ENCODE results near the gene MINK1. TPM values are rescaled to one million over a fixed set of nuclear protein-coding genes. Genes with fewer than 3 reads are reported as not detected.

Gene MINK1
- total and polyA plus RNA-seq, 10 of the 15 experiments (the other 5 are each of a cell fraction or from before 2014, with no cell fraction given) = 0.08 to 55.6 (median 15.0) TPM

DNA sequence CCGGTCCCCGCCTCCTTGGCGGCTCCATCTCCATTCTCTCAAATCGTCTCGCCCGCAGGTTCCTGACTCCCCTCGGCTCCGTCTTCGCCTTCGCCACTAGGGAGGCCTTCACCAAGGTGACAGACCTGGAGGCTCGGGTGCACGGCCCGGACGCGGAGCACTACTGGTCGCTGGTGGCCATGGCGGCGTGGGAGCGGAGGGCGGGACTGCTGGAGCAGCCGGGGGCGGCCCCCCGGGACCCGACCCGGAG lies 43.5 kb upstream of the MINK1 start:
- in situ Hi-C loops (cut with MboI) = no loop called here
- no peaks in the 10 kb centered on the region for H3K9me3 ChIP-seq (replicated peaks; ENCODE audit: control insufficient read depth, insufficient read depth, low read length)
- ATAC-seq (no peak), FAIRE-seq (no peak), DNase-seq (ENCODE audit: low read depth, low spot score) (no peak)
- peaks cover 12% of the 10 kb centered on the region for H3K4me1 ChIP-seq (ENCODE audit: control insufficient read depth, insufficient read depth, low read length)
- RAD21 ChIA-PET (ENCODE audit: unreplicated experiment) = interaction anchor here (0.8 to 2.0 kb wide), 9 partner anchors 17 to 222 kb away, joined by 3 to 14 read pairs (median 6); partner anchors contain the start of genes ARRB2, MED11 and PLD2
- CTCF ChIA-PET = interaction anchor here (1.1 to 2.7 kb wide), 19 partner anchors 10 to 240 kb away, joined by 3 to 16 read pairs (median 5); partner anchors contain the start of genes ARRB2, MED11 and PLD2
- peaks cover 16 to 18% of the 10 kb centered on the region in 2 experiments for H3K27me3 ChIP-seq (replicated peaks in 1 of 2; ENCODE audit: control insufficient read depth in 2 of 2, insufficient read depth in 2 of 2, low read length in 1 of 2)
- SMC1A ChIA-PET (ENCODE audit: uncharacterized antibody, unreplicated experiment) = interaction anchor here (0.9 to 2.1 kb wide), 7 partner anchors 11 to 98 kb away, joined by 3 to 9 read pairs (median 4); partner anchors contain the start of gene ARRB2
- peak overlapping the region; percentile 79 for H3K4me3 ChIP-seq
- no peaks in the 10 kb centered on the region for H3K79me2 ChIP-seq (ENCODE audit: control insufficient read depth, insufficient read depth, low read length)
- H2AFZ ChIP-seq (ENCODE audit: control insufficient read depth, low read depth, low read length) = peak overlapping the region; percentile 66
- BruUV-seq (replicated peaks) = no TSS peak
- H3K27ac ChIP-seq (ENCODE audit: control insufficient read depth, insufficient read depth) = no peak overlapping the region
- 0% methylated on average over 17 of the region's 25 CpGs for WGBS (ENCODE audit: insufficient coverage, insufficient replicate concordance, low lambda C conversion rate, missing lambda C conversion rate)
- peak overlapping the region; percentile 98 for H3K4me2 ChIP-seq (ENCODE audit: control insufficient read depth, insufficient read depth)
- intact Hi-C loops (cut with micrococcal nuclease; ENCODE audit: unreplicated experiment) = loop anchor here (5.0 to 10.0 kb wide), 2 partner anchors 55 to 77 kb away; partner anchors contain the start of genes ARRB2, CXCL16, MED11 and ZMYND15
- no peaks in the 10 kb centered on the region for H4K20me1 ChIP-seq (ENCODE audit: control insufficient read depth, insufficient read depth)
- H3K9ac ChIP-seq (ENCODE audit: control insufficient read depth, insufficient read depth, low read length) = no peak overlapping the region; the same call in 1 of the 2 replicates
- no peaks in the 10 kb centered on the region for H3K36me3 ChIP-seq (ENCODE audit: control insufficient read depth in 2 of 2, insufficient read depth in 2 of 2, low read length in 1 of 2)
- POLR2A ChIA-PET = interaction anchor here (1.1 to 1.8 kb wide), 3 partner anchors 17 to 80 kb away, joined by 3 to 14 read pairs (median 6); partner anchors contain the start of genes ARRB2 and PLD2
- TF ChIP-seq SMAD1 (IDR thresholded peaks at IDR 0.05; ENCODE audit: low read depth, partially characterized antibody) = no peak
- no peak for TF ChIP-seq CBFB (IDR thresholded peaks at IDR 0.05; ENCODE audit: low read depth)
- TF ChIP-seq, protein P1, sequence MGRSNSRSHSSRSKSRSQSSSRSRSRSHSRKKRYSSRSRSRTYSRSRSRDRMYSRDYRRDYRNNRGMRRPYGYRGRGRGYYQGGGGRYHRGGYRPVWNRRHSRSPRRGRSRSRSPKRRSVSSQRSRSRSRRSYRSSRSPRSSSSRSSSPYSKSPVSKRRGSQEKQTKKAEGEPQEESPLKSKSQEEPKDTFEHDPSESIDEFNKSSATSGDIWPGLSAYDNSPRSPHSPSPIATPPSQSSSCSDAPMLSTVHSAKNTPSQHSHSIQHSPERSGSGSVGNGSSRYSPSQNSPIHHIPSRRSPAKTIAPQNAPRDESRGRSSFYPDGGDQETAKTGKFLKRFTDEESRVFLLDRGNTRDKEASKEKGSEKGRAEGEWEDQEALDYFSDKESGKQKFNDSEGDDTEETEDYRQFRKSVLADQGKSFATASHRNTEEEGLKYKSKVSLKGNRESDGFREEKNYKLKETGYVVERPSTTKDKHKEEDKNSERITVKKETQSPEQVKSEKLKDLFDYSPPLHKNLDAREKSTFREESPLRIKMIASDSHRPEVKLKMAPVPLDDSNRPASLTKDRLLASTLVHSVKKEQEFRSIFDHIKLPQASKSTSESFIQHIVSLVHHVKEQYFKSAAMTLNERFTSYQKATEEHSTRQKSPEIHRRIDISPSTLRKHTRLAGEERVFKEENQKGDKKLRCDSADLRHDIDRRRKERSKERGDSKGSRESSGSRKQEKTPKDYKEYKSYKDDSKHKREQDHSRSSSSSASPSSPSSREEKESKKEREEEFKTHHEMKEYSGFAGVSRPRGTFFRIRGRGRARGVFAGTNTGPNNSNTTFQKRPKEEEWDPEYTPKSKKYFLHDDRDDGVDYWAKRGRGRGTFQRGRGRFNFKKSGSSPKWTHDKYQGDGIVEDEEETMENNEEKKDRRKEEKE (IDR thresholded peaks at IDR 0.05) = no peak
- no peak for TF ChIP-seq YBX1 (IDR thresholded peaks at IDR 0.05)
- TF ChIP-seq NBN (IDR thresholded peaks at IDR 0.05) = no peak
- peak; percentile 72 for TF ChIP-seq MEF2B (IDR thresholded peaks at IDR 0.05; ENCODE audit: partially characterized antibody, poor library complexity, severe bottlenecking)
- TF ChIP-seq SIX5 (IDR thresholded peaks at IDR 0.05; ENCODE audit: low read depth, low read length, severe bottlenecking) = no peak
- TF ChIP-seq, protein P2, sequence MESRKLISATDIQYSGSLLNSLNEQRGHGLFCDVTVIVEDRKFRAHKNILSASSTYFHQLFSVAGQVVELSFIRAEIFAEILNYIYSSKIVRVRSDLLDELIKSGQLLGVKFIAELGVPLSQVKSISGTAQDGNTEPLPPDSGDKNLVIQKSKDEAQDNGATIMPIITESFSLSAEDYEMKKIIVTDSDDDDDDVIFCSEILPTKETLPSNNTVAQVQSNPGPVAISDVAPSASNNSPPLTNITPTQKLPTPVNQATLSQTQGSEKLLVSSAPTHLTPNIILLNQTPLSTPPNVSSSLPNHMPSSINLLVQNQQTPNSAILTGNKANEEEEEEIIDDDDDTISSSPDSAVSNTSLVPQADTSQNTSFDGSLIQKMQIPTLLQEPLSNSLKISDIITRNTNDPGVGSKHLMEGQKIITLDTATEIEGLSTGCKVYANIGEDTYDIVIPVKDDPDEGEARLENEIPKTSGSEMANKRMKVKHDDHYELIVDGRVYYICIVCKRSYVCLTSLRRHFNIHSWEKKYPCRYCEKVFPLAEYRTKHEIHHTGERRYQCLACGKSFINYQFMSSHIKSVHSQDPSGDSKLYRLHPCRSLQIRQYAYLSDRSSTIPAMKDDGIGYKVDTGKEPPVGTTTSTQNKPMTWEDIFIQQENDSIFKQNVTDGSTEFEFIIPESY (IDR thresholded peaks at IDR 0.05) = no peak
- TF ChIP-seq, protein P3, sequence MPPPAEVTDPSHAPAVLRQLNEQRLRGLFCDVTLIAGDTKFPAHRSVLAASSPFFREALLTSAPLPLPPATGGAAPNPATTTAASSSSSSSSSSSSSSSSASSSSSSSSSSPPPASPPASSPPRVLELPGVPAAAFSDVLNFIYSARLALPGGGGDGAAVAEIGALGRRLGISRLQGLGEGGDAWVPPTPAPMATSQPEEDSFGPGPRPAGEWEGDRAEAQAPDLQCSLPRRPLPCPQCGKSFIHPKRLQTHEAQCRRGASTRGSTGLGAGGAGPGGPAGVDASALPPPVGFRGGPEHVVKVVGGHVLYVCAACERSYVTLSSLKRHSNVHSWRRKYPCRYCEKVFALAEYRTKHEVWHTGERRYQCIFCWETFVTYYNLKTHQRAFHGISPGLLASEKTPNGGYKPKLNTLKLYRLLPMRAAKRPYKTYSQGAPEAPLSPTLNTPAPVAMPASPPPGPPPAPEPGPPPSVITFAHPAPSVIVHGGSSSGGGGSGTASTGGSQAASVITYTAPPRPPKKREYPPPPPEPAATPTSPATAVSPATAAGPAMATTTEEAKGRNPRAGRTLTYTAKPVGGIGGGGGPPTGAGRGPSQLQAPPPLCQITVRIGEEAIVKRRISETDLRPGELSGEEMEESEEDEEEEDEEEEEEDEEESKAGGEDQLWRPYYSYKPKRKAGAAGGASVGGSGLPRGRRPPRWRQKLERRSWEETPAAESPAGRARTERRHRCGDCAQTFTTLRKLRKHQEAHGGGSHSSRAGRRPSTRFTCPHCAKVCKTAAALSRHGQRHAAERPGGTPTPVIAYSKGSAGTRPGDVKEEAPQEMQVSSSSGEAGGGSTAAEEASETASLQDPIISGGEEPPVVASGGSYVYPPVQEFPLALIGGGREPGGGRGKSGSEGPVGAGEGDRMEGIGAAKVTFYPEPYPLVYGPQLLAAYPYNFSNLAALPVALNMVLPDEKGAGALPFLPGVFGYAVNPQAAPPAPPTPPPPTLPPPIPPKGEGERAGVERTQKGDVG (CRISPR knock-in tag; IDR thresholded peaks at IDR 0.05) = no peak
- no peak for TF ChIP-seq NR2C2 (IDR thresholded peaks at IDR 0.05; ENCODE audit: borderline replicate concordance, control insufficient read depth, insufficient read length, low read depth)
- TF ChIP-seq PML (IDR thresholded peaks at IDR 0.05; ENCODE audit: low read length) = no peak
- TF ChIP-seq SMC3 (IDR thresholded peaks at IDR 0.05; ENCODE audit: borderline replicate concordance, low read length) = no peak
- TF ChIP-seq ZNF217 (IDR thresholded peaks at IDR 0.05) = no peak
- TF ChIP-seq, protein P4, sequence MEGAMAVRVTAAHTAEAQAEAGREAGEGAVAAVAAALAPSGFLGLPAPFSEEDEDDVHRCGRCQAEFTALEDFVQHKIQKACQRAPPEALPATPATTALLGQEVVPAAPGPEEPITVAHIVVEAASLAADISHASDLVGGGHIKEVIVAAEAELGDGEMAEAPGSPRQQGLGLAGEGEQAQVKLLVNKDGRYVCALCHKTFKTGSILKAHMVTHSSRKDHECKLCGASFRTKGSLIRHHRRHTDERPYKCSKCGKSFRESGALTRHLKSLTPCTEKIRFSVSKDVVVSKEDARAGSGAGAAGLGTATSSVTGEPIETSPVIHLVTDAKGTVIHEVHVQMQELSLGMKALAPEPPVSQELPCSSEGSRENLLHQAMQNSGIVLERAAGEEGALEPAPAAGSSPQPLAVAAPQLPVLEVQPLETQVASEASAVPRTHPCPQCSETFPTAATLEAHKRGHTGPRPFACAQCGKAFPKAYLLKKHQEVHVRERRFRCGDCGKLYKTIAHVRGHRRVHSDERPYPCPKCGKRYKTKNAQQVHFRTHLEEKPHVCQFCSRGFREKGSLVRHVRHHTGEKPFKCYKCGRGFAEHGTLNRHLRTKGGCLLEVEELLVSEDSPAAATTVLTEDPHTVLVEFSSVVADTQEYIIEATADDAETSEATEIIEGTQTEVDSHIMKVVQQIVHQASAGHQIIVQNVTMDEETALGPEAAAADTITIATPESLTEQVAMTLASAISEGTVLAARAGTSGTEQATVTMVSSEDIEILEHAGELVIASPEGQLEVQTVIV (IDR thresholded peaks at IDR 0.05; ENCODE audit: borderline replicate concordance, partially characterized antibody) = no peak
